Sigmoid colon (tissue), 7 donors: ENCODE results near the gene C12orf57. TPM values are rescaled to one million over a fixed set of nuclear protein-coding genes. Genes with fewer than 3 reads are reported as not detected.

Experiments
- DNase-seq: peaks from one replicate; pipeline ENCODE4 v3.0.0-alpha.2; 2019
- H3K27ac ChIP-seq, 4 donors: fragments of 200-600 bp; sonication (generic); one replicate each; pipeline ENCODE4 v1.5.1; 2016 to 2019; ENCODE audit warnings: mild to moderate bottlenecking in 1 of 4
- H3K27me3 ChIP-seq, 3 donors: fragments of 200-600 bp; sonication (generic); one replicate each; pipeline ENCODE4 v1.5.1; 2019; ENCODE audit warnings: mild to moderate bottlenecking in 1 of 3
- H3K36me3 ChIP-seq, 4 donors: fragments of 200-600 bp; sonication (generic); one replicate each; pipeline ENCODE4 v1.5.1; 2016 to 2019
- H3K4me1 ChIP-seq, 4 donors: fragments of 200-600 bp; sonication (generic); one replicate each; pipeline ENCODE4 v1.5.1; 2017 to 2019
- H3K4me3 ChIP-seq, 4 donors: fragments of 200-600 bp; sonication (generic); one replicate each; pipeline ENCODE4 v1.5.1; 2017 to 2019; ENCODE audit warnings: mild to moderate bottlenecking in 2 of 4, moderate library complexity in 1 of 4
- H3K9me3 ChIP-seq, 4 donors: fragments of 200-600 bp in 3 of 4; sonication (generic) in 3 of 4; one replicate each; pipeline versions ENCODE4 v1.5.1 to v1.6.1; 2013 to 2019
- CTCF ChIP-seq, 4 experiments: fragments of 450-650 bp in 3 of 4; fragments of 200-600 bp in 1 of 4; IDR thresholded peaks; one replicate each; pipeline ENCODE4 v1.5.1; 2016 to 2019; ENCODE audit warnings: antibody characterized with exemption in 4 of 4, mild to moderate bottlenecking in 3 of 4, moderate library complexity in 2 of 4
- EP300 ChIP-seq, 4 donors: sonication (generic); formaldehyde crosslinking; IDR thresholded peaks; one replicate each; pipeline ENCODE4 v1.6.1; 2017; ENCODE audit warnings: antibody characterized with exemption in 4 of 4
- POLR2A ChIP-seq, 2 donors: fragments of 450-650 bp; IDR thresholded peaks; one replicate each; pipeline ENCODE4 v1.6.1; 2016; ENCODE audit warnings: antibody characterized with exemption in 2 of 2, mild to moderate bottlenecking in 2 of 2, moderate library complexity in 2 of 2
- POLR2AphosphoS5 ChIP-seq, 4 donors: sonication (generic); formaldehyde crosslinking; IDR thresholded peaks; one replicate each; pipeline ENCODE4 v1.6.1; 2017; ENCODE audit warnings: antibody characterized with exemption in 4 of 4
- WGBS, 2 donors: extraction: QIAGEN DNeasy Blood & Tissue Kit; methylation state at CpG; one replicate each; pipeline ENCODE4 v1.1.7; 2013; 5-methylcytosine and 5-hydroxymethylcytosine counted together
- intact Hi-C: fragments of 100-400 bp; cut with DNase I; formaldehyde crosslinking; loops from one replicate; pipeline ENCODE4 v1.15.1; 2023
- polyA plus RNA-seq, 3 donors: library from polyadenylated mRNA; stranded (reverse); fragments of 200-250 nt; gene quantifications; one replicate each; pipeline ENCODE4 v1.2.3, GENCODE V29; 2013
- total RNA-seq, 4 donors: library from RNA; depleted of rRNA; stranded (reverse); fragments of >200 nt; gene quantifications; one replicate each; pipeline ENCODE4 v1.1.0, GENCODE V29; 2016
- donor health status: healthy with polysubstance abuse.
- donor health status: Bipolar disorder and iron deficiency.
- donor health status: healthy.

The C12orf57 gene
- total and polyA plus RNA-seq, 7 donors, result 305 to 810 (median 623) TPM

GRCh38 chr12:6951551-6952120 lies 7.8 kb downstream of the C12orf57 start:
- intact Hi-C loops, result no loop called here
- H3K4me3 ChIP-seq, result peak overlapping the region in 3 of 4 donors; percentile 21 to 48 (median 31)
- peaks cover 0 to 4% (median 1%) of the 10 kb centered on the region in 4 donors for H3K4me1 ChIP-seq
- H3K9me3 ChIP-seq, result no peaks in the 10 kb centered on the region
- peaks cover 0 to under 1% (median 0%) of the 10 kb centered on the region in 4 donors for H3K36me3 ChIP-seq
- peak; percentile 56 for DNase-seq
- no peaks in the 10 kb centered on the region for H3K27me3 ChIP-seq
- no peak for TF ChIP-seq EP300 (IDR thresholded peaks at IDR 0.05)
- TF ChIP-seq POLR2AphosphoS5 (IDR thresholded peaks at IDR 0.05), result no peak
- no peak for TF ChIP-seq CTCF (IDR thresholded peaks at IDR 0.05)
- no peak for TF ChIP-seq POLR2A (IDR thresholded peaks at IDR 0.05)
- peak overlapping the region; percentile 50 to 57 (median 54) for H3K27ac ChIP-seq
- WGBS, 2 donors, result 55 to 83% methylated on average over 20 of the region's 20 CpGs

DNA sequence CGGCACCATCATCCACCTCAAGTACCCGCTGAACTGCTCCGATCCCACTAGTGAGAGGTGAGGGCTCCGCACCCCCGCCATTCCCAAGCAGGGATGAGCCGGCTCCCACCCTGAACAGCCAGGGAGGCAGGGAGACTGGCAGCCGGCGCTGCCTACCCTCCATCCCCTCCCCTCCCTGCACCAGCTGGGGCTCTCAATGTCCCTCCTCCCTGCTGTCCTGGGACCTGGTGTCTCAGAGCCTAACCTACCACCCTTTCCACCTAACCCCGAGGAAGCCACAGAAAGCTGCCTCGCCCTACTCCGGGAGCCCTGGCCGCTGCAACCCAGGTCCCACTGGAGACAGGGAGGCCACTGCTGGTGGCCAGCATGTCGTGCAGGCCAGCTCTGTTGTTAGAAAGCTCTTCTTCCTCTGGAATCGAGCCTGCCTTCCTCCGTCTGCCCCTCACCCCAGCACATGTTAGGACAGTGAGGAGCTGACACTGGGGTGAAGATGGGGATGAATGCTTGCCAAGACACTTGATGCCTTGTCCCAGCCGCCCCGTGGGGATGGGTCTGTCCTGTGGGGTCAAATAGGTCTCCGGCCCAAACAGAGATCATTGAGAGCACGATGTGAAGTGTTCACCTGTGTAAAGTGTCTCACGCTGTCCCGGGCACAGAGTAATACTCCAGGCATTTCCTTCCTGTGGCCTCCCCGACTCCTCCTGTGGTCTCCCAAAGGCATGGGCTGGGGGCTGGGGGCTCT lies 8.5 kb downstream of the C12orf57 start:
- no peaks in the 10 kb centered on the region for H3K27me3 ChIP-seq
- intact Hi-C loops, result no loop called here
- 46 to 73% methylated on average over 22 of the region's 22 CpGs for WGBS, 2 donors
- no peaks in the 10 kb centered on the region for H3K36me3 ChIP-seq
- H3K4me3 ChIP-seq, result peak overlapping the region in 3 of 4 donors; percentile 18 to 48 (median 31)
- TF ChIP-seq EP300 (IDR thresholded peaks at IDR 0.05) (no peak), POLR2A (IDR thresholded peaks at IDR 0.05) (no peak), POLR2AphosphoS5 (IDR thresholded peaks at IDR 0.05) (no peak), CTCF (IDR thresholded peaks at IDR 0.05) (no peak)
- no peaks in the 10 kb centered on the region for H3K9me3 ChIP-seq
- H3K27ac ChIP-seq, result peak overlapping the region; percentile 50 to 60 (median 54)
- DNase-seq, result peak; percentile 61
- H3K4me1 ChIP-seq, result peaks cover 0 to 3% (median 0%) of the 10 kb centered on the region in 4 donors

- 56 to 84% methylated on average over 15 of the region's 15 CpGs for WGBS, 2 donors
- no peaks in the 10 kb centered on the region for H3K36me3 ChIP-seq
- no peaks in the 10 kb centered on the region for H3K9me3 ChIP-seq
- DNase-seq, result peak; percentile 45
- no peak for TF ChIP-seq POLR2AphosphoS5 (IDR thresholded peaks at IDR 0.05)
- TF ChIP-seq POLR2A (IDR thresholded peaks at IDR 0.05), result no peak
- no peak for TF ChIP-seq EP300 (IDR thresholded peaks at IDR 0.05)
- TF ChIP-seq CTCF (IDR thresholded peaks at IDR 0.05), result no peak
- H3K27me3 ChIP-seq, result no peaks in the 10 kb centered on the region
- H3K4me1 ChIP-seq, result peaks cover 0 to 3% (median under 1%) of the 10 kb centered on the region in 4 donors
- peak overlapping the region in 2 of 4 donors; percentile 31 to 48 for H3K4me3 ChIP-seq
- H3K27ac ChIP-seq, result peak overlapping the region; percentile 32 to 60 (median 46)
- intact Hi-C loops, result no loop called here
Observed at GRCh38 chr12:6952863-6953441, 9.1 kb downstream of the C12orf57 start.

DNA sequence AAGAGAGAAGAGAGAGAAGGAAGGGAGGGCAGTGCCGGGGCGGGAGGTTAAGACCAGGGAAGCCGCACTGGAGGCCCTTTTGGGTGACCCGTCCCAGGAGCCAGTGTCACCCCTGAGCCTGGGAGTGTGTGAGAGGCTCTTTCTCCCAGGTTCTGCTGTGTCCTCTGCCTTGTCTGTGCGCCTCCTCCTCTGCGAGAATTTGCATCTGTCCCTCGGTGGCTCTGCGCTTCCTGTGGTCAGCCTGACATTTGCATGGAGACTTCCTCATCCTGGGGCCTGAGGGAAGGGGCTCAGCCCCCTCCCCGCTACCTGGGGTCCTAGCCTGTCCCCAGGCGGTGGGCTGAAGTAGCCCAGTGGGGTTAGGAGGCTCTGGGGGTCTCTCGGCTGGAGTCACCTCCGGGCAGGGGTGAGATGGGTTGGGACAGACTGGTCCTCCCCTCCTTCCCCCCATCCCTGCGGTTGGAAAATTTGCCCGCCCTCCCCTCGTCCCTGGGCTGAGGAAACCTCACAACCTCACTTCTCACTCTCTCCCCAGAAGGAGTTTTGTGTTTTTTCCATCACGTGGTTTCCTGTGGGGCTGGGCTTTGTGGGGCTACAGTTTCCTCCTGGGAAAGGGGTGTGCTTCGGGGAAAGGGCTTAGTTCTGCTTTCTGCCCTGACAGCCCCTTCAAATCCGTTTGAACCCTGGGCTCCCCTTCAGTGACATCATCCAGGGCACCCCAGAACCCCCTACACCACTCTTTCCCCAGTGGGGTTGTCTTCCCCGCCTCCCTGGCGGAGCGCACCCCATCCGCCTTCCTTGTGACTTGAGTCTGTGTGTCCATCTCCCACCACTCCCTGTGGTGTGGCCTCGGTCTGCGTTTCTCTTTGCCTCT lies 9.9 kb downstream of the C12orf57 start:
- intact Hi-C loops, result no loop called here
- DNase-seq, result peak; percentile 79
- Histone ChIP-seq H3K27me3 (no peaks in the 10 kb centered on the region), H3K36me3 (no peaks in the 10 kb centered on the region), H3K4me1 (peaks cover 0 to 9% (median 2%) of the 10 kb centered on the region in 4 donors), H3K9me3 (no peaks in the 10 kb centered on the region), H3K4me3 (peak overlapping the region in 2 of 4 donors; percentile 31 to 48), H3K27ac (peak overlapping the region; percentile 32 to 60 (median 46))
- no peak for TF ChIP-seq CTCF (IDR thresholded peaks at IDR 0.05)
- TF ChIP-seq POLR2A (IDR thresholded peaks at IDR 0.05), result no peak
- no peak for TF ChIP-seq POLR2AphosphoS5 (IDR thresholded peaks at IDR 0.05)
- no peak for TF ChIP-seq EP300 (IDR thresholded peaks at IDR 0.05)
- WGBS, 2 donors, result 36 to 74% methylated on average over 24 of the region's 24 CpGs
